Esophagus squamous epithelium (tissue), 4 donors: Measurements from ENCODE around the gene RHOD.

Source experiments
- POLR2A ChIP-seq, 4 donors: fragments of 450-650 bp; IDR thresholded peaks; one replicate each; pipeline ENCODE4 v1.6.1; 2017; ENCODE audit warnings: antibody characterized with exemption in 4 of 4, mild to moderate bottlenecking in 4 of 4, moderate library complexity in 3 of 4
- TF ChIP-seq, protein P1 (sequence below), 6 experiments: fragments of 450-650 bp in 4 of 6; fragments of 200-600 bp in 2 of 6; sonication (generic) in 2 of 6; IDR thresholded peaks; one replicate each; pipeline ENCODE4 v1.5.1; 2016 to 2019; ENCODE audit warnings: antibody characterized with exemption in 6 of 6, mild to moderate bottlenecking in 4 of 6, moderate library complexity in 4 of 6

DNA sequence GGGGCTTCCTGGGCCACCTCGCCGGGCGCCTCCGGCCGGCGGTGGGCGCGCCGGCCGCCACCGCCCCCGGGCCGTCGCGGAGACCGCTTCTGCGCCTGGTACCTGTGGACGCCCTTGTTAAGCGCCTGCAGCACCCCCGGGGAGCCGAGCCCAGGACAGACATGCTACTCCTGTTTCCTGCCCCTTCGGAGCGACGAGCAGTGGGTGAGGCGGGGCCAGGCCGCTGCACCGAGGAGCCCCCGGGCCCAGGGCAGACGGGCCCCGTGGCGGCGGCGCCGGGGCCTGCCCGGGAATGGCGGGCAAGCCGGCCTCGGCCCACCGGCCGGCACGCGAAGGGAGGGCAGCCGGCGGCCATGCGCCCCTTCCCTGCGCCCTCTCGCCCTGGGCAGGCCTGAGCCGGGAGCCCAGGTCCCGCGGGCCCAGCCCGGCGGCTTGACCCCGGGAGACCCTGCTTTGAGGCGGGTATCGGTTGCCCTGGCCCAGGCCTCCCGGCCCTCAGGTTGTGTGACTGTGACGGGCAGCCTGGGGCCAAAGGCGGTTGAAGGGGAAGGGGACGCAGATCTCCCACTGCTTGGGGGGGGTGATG lies 61.6 kb downstream of the RHOD start:
- TF ChIP-seq, protein P1, sequence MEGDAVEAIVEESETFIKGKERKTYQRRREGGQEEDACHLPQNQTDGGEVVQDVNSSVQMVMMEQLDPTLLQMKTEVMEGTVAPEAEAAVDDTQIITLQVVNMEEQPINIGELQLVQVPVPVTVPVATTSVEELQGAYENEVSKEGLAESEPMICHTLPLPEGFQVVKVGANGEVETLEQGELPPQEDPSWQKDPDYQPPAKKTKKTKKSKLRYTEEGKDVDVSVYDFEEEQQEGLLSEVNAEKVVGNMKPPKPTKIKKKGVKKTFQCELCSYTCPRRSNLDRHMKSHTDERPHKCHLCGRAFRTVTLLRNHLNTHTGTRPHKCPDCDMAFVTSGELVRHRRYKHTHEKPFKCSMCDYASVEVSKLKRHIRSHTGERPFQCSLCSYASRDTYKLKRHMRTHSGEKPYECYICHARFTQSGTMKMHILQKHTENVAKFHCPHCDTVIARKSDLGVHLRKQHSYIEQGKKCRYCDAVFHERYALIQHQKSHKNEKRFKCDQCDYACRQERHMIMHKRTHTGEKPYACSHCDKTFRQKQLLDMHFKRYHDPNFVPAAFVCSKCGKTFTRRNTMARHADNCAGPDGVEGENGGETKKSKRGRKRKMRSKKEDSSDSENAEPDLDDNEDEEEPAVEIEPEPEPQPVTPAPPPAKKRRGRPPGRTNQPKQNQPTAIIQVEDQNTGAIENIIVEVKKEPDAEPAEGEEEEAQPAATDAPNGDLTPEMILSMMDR (IDR thresholded peaks at IDR 0.05) = peak in 1 of 6 experiments; percentile 7
- peak in 1 of 4 donors; percentile 5 for TF ChIP-seq POLR2A (IDR thresholded peaks at IDR 0.05)
